ENCODE results near the gene EPHB3. TPM values are rescaled to one million over a fixed set of nuclear protein-coding genes. Genes with fewer than 3 reads are reported as not detected.

The EPHB3 gene
- total RNA-seq, 1 experiment from 2014 or later, result 6.0 TPM

GRCh38 chr3:184595726-184596125 is 34.1 kb downstream of the EPHB3 start:
- Histone ChIP-seq H3K27me3 (ENCODE audit: control insufficient read depth, insufficient read depth, low read length) (no peaks in the 10 kb centered on the region), H3K27ac (ENCODE audit: low read length) (no peak overlapping the region), H3K4me1 (ENCODE audit: control insufficient read depth, insufficient read depth, low read length) (no peaks in the 10 kb centered on the region), H3K9me3 (ENCODE audit: control insufficient read depth, insufficient read depth, low read depth, low read length) (no peaks in the 10 kb centered on the region), H3K4me3 (ENCODE audit: low read depth in 2 of 2, low read length in 2 of 2) (no peak overlapping the region), H3K36me3 (ENCODE audit: control insufficient read depth, insufficient read depth, low read length) (no peaks in the 10 kb centered on the region)
- intact Hi-C loops (cut with micrococcal nuclease; ENCODE audit: unreplicated experiment), result no loop called here
- TF ChIP-seq REST (IDR thresholded peaks at IDR 0.05; ENCODE audit: insufficient read depth in 1 of 2, low read depth in 2 of 2, low read length in 1 of 2), result no peak
- no peak for TF ChIP-seq SIN3A (IDR thresholded peaks at IDR 0.05; ENCODE audit: borderline replicate concordance, insufficient read depth, low read depth, low read length)
- TF ChIP-seq TCF7L2 (IDR thresholded peaks at IDR 0.05; ENCODE audit: low read depth, low read length), result no peak
- no peak for TF ChIP-seq POLR2AphosphoS5 (IDR thresholded peaks at IDR 0.05; ENCODE audit: low read depth, low read length)
- no peak for TF ChIP-seq CTCF (IDR thresholded peaks at IDR 0.05)
- ChIA-PET POLR2A (no interaction called here), CTCF (no interaction called here)
- ATAC-seq, result no peak
- DNase-seq (ENCODE audit: low read depth, low spot score), result no peak
- no TSS peak for BruUV-seq (replicated peaks)
- in situ Hi-C loops (cut with HindIII; ENCODE audit: low pct_unique_long_range_greater_than_20kb, low sequenced_read_pairs), result no loop called here

- in situ Hi-C loops (cut with HindIII; ENCODE audit: low pct_unique_long_range_greater_than_20kb, low sequenced_read_pairs) (no loop called here), intact Hi-C loops (cut with micrococcal nuclease; ENCODE audit: unreplicated experiment) (no loop called here)
- DNase-seq (ENCODE audit: low read depth, low spot score) (no peak), ATAC-seq (no peak)
- Histone ChIP-seq H3K27me3 (ENCODE audit: control insufficient read depth, insufficient read depth, low read length) (no peaks in the 10 kb centered on the region; the same call in 1 of the 2 replicates), H3K27ac (ENCODE audit: low read length) (no peak overlapping the region), H3K36me3 (ENCODE audit: control insufficient read depth, insufficient read depth, low read length) (no peaks in the 10 kb centered on the region), H3K9me3 (ENCODE audit: control insufficient read depth, insufficient read depth, low read depth, low read length) (no peaks in the 10 kb centered on the region), H3K4me1 (ENCODE audit: control insufficient read depth, insufficient read depth, low read length) (no peaks in the 10 kb centered on the region), H3K4me3 (ENCODE audit: low read depth in 2 of 2, low read length in 2 of 2) (no peak overlapping the region)
- TF ChIP-seq REST (IDR thresholded peaks at IDR 0.05; ENCODE audit: insufficient read depth in 1 of 2, low read depth in 2 of 2, low read length in 1 of 2) (no peak), TCF7L2 (IDR thresholded peaks at IDR 0.05; ENCODE audit: low read depth, low read length) (no peak)
- ChIA-PET POLR2A (no interaction called here), CTCF (no interaction called here)
- no TSS peak for BruUV-seq (replicated peaks)
These were observed 34.6 kb downstream of the EPHB3 start for GRCh38 chr3:184596233-184596632.

All from Panc1 (cell line).